Measurements from ENCODE around the gene CEP68.

The CEP68 gene

DNA sequence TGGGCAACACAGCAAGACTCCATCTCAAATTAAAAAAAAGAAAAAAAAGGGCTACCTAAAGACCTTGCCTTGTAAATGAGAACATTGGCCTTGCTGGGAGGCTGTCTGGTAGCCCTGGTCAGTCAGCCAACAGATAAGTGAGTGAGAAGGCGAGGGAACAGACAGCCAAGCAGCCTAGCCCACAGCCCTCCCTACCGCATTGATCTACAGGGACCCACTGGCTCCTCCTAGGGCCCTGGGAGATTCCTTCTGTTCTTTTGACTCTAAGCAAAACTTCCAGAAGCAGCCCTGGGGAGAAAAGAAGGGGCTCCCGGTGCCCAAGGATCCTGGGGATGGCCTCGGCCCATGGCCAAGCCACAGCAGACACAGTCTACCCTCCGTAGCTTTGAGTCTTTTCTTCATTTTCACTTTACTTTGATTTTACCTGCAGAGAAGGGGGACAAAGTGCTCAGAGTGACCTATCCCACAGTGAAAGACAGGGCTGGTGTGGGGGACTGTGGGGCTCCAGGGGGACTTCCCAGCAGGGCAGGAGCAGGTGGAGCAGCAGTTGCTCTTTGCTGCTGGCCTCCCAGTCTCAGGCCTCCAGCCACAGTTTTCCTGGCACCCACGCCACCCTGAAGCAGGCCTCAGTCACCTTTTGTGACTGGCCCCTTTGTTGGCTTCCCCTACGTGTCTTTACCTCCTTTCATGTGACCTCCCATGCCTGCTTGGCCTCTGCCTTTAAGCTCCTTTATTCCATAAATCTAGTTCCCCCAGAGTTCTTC, 5.1 kb downstream of the CEP68 start:
- DNase-seq (ENCODE audit: insufficient read length, low spot score): no peak
- no peak for FAIRE-seq
- TF ChIP-seq, protein P1, sequence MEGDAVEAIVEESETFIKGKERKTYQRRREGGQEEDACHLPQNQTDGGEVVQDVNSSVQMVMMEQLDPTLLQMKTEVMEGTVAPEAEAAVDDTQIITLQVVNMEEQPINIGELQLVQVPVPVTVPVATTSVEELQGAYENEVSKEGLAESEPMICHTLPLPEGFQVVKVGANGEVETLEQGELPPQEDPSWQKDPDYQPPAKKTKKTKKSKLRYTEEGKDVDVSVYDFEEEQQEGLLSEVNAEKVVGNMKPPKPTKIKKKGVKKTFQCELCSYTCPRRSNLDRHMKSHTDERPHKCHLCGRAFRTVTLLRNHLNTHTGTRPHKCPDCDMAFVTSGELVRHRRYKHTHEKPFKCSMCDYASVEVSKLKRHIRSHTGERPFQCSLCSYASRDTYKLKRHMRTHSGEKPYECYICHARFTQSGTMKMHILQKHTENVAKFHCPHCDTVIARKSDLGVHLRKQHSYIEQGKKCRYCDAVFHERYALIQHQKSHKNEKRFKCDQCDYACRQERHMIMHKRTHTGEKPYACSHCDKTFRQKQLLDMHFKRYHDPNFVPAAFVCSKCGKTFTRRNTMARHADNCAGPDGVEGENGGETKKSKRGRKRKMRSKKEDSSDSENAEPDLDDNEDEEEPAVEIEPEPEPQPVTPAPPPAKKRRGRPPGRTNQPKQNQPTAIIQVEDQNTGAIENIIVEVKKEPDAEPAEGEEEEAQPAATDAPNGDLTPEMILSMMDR (IDR thresholded peaks at IDR 0.05; ENCODE audit: insufficient read depth, missing control alignments): no peak

DNA sequence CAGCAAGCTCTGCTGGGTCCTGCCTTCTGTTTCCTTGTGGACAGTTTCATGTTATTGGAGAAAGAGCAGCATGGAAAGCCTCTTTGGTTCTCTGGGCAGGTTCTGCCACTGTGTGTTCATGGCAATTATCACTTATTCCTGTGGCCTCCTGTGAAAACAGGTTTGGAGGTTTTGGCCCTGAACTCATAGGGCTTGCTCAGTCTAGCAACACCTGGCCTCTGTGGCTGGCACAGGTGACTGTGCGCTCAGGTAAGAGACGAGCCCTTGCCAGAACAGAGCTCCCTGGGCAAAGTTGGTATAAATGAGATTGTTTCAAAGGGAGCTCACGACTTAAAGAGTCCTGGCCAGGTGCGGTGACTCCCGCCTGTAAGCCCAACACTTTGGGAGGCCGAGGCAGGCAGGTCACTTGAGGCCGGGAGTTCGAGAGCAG, 5.7 kb downstream of the CEP68 start:
- FAIRE-seq (no peak), DNase-seq (ENCODE audit: insufficient read length, low spot score) (no peak)
- TF ChIP-seq, protein P1 (IDR thresholded peaks at IDR 0.05; ENCODE audit: insufficient read depth, missing control alignments): no peak

DNA sequence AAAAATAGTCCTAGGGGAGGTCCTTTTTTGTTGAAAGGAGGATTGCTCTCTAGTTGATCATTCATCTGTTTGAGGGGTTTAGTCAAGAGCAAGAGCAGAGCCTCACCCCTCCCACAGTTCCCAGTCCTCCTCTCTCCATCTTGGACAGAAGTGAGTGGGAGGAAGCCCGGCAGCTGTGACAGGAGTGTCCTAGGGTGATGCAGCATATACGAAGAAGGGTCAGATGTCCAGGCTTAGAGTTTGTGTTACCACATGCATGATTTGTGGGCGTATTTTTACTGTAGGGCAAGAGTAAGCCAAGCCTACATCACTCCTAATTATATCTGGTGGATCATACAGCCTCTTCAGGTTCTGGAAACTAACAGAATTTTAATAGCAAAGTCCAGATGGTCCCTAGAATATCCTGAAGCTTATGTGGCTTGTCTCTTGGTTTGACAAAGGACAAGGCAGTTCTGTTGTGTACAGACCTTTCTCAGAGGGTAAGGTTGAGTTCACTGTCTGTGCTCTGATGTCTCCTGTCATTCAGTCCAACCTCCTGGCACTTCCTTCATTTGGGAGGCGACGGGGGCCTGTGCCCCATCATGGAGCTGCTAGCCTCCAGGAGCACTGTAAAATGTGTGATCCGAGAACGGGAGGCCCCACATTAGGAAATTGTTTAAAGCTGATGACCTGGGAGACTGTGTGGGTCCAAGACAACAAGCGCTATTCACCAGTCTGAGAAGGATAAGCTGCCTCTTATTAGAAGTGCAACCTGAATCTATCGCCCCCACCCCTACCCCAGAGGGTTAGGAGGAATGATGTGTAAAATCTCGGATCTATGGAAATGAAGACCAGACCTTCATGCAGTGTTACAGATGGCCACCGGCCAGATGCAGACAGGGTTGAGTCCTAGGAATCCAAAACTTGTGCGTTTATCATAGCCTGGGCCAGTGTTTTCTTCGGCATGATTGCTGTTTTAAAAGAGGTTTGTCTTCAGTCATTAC, 6.9 kb downstream of the CEP68 start:
- FAIRE-seq: no peak
- TF ChIP-seq, protein P1 (IDR thresholded peaks at IDR 0.05; ENCODE audit: insufficient read depth, missing control alignments): no peak
- no peak for DNase-seq (ENCODE audit: insufficient read length, low spot score)

DNA sequence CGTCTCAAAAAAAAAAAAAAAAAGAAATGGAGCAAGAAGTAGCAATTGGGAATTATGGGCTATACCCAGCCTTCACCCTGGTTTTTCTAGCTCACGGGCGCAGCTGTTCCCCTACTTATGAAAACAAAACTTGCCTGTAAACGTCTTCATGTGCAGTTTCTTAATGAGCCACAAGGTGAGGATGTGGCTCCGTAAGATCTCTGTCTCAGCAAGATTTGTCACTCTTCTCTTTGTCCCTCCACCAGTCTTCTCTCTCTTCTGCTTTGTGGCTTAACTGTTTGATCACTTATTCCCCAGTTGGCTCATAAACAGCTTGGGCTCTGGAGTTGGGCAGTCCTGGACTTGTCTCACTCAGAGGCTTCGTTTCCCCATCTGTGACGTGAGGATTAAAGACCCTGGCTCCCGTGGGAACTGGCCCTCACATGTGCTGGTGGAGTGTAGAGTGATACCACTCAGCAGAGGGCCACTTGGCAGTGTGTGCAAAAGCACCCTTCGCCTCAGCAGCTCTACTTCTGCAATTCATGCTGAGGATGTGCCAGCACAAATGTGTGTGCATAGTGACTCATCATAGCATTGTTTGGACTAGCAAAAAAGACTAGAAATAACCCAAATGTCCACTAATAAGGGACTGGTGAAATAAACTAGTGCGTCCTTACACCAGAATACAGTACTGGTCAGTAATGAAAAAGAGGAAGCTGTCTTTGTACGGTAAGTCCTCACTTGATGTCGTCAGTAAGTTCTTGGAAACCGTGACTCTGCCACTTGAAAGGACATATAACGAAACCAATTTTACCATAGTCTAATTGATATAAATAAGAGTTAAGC, 8.7 kb downstream of the CEP68 start:
- DNase-seq (ENCODE audit: insufficient read length, low spot score) (peak; percentile 38), FAIRE-seq (no peak)
- TF ChIP-seq, protein P1 (IDR thresholded peaks at IDR 0.05; ENCODE audit: insufficient read depth, missing control alignments): peak; percentile 69

DNA sequence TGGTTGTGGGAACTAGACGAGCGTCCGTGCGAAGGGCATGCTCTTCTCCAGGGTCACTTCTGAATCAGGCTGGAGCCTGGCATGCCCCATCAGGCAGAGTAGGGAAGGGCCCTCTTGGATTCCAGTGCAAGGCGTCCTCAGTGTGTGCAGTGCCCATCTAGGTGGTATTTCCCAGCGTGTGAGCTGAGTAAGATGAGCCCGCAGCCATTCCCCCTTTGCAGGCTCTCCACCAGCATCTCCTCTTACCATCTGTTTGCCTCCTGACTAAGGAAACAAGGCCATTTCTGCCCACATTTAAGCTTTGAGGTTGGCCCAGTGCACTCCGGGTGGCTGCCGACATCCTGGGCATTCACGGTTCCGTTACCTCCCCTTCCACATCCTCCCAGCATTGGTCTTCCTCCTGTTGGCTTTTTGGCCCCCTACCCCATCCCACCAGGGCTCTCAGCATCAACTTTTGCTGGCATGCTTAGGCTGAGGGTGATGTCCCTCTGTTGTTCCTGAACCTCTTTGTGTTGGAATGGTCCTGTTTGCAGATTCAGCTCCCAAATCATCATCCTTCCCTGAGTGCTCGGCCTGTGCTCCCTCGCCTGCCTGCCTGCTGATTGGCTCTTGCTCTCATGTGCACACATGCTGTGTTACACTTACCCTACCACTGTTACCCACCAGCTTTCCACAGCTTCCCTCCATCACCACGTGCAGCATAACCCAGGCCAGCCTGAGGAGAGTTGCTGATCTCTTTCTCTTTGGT, 11.8 kb downstream of the CEP68 start:
- DNase-seq (ENCODE audit: insufficient read length, low spot score) (no peak), FAIRE-seq (no peak)

DNA sequence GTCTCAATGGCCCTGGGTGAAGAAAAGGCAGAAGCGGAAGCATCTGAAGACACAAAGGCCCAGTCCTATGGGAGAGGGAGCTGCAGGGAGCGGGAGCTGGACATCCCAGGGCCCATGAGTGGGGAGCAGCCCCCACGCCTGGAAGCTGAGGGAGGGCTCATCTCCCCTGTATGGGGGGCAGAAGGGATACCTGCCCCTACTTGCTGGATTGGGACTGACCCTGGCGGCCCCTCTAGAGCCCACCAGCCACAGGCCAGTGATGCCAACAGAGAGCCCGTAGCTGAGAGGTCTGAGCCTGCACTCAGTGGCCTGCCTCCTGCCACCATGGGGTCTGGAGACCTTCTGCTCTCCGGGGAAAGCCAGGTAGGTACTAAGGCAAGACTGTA, 13.2 kb downstream of the CEP68 start:
- FAIRE-seq: no peak
- DNase-seq (ENCODE audit: insufficient read length, low spot score): no peak
- TF ChIP-seq, protein P1 (IDR thresholded peaks at IDR 0.05; ENCODE audit: insufficient read depth, missing control alignments): no peak

More for the DNA sequence above, 11.8 kb downstream of the CEP68 start:
- TF ChIP-seq, protein P1 (IDR thresholded peaks at IDR 0.05; ENCODE audit: insufficient read depth, missing control alignments): no peak
